BJ (cell line): Measurements from ENCODE around the gene GTSE1. TPM values are rescaled to one million over a fixed set of nuclear protein-coding genes. Genes with fewer than 3 reads are reported as not detected.

ENCODE experiments used
- CTCF ChIA-PET: fragments of 350-600 bp; formaldehyde crosslinking; extraction: SDS; loops from one replicate; lab custom pipeline; 2021; ENCODE audit warnings: antibody characterized with exemption, inconsistent platforms; lab: Yijun Ruan, JAX
- POLR2A ChIA-PET: fragments of 300-600 bp; sonication (Branson Sonifier 250); formaldehyde crosslinking; extraction: SDS; loops from one replicate; lab custom pipeline; 2021; ENCODE audit warnings: antibody characterized with exemption; lab: Charles Lee
- DNase-seq: peaks from one replicate; pipeline ENCODE4 v3.0.0-alpha.2; 2011; ENCODE audit warnings: low read depth
- H3K27me3 ChIP-seq: 2 replicates; pipeline ENCODE4 v1.6.0; 2011; ENCODE audit warnings: low read length; ENCODE audit not compliant: control insufficient read depth, insufficient read depth
- H3K36me3 ChIP-seq: 2 replicates; pipeline ENCODE4 v1.5.1; 2011; ENCODE audit warnings: low read length; ENCODE audit not compliant: control insufficient read depth, insufficient read depth
- H3K4me3 ChIP-seq: 2 replicates; pipeline ENCODE4 v1.5.1; 2011; ENCODE audit warnings: low read depth, mild to moderate bottlenecking, control low read depth, low read length
- CTCF ChIP-seq: IDR thresholded peaks from 2 replicates; pipeline ENCODE4 v1.5.1; 2011; ENCODE audit warnings: low read depth, mild to moderate bottlenecking, control low read depth, inconsistent platforms, low read length, moderate library complexity; ENCODE audit not compliant: insufficient read depth
- polyA plus RNA-seq: library from polyadenylated mRNA; depleted of rRNA; stranded (reverse); fragments of >200 nt; gene quantifications from 2 replicates; pipeline ENCODE4 v1.2.3, GENCODE V29; 2011

Gene GTSE1
- polyA plus RNA-seq, 1 experiment, result 12.2 TPM

GRCh38 chr22:46351131-46351735, 54.6 kb downstream of the GTSE1 start:
- no peak for DNase-seq
- no peak for TF ChIP-seq CTCF
- ChIA-PET CTCF (no interaction called here), POLR2A (no interaction called here)
- Histone ChIP-seq H3K36me3 (peaks cover 62% of the 10 kb centered on the region), H3K27me3 (no peaks in the 10 kb centered on the region), H3K4me3 (no peak overlapping the region)

- no peak overlapping the region for H3K4me3 ChIP-seq
- TF ChIP-seq CTCF, result no peak
- POLR2A ChIA-PET, result no interaction called here
- H3K27me3 ChIP-seq, result no peaks in the 10 kb centered on the region
- CTCF ChIA-PET, result no interaction called here
- DNase-seq, result no peak
- peaks cover 63% of the 10 kb centered on the region for H3K36me3 ChIP-seq
Observed at GRCh38 chr22:46351767-46352166, 55.1 kb downstream of the GTSE1 start.

- POLR2A ChIA-PET, result no interaction called here
- Histone ChIP-seq H3K27me3 (no peaks in the 10 kb centered on the region), H3K36me3 (peaks cover 68% of the 10 kb centered on the region), H3K4me3 (no peak overlapping the region)
- DNase-seq, result no peak
- CTCF ChIA-PET, result no interaction called here
- no peak for TF ChIP-seq CTCF
Observed at GRCh38 chr22:46352276-46352675, 55.6 kb downstream of the GTSE1 start.

GRCh38 chr22:46352691-46353386, 56.2 kb downstream of the GTSE1 start:
- H3K36me3 ChIP-seq, result peaks cover 66% of the 10 kb centered on the region
- TF ChIP-seq CTCF, result no peak
- H3K27me3 ChIP-seq, result no peaks in the 10 kb centered on the region
- CTCF ChIA-PET, result interaction anchor here (0.6 to 2.2 kb wide), 2 partner anchors 17 to 189 kb away, joined by 3 to 14 read pairs; partner anchors contain the start of gene TRMU
- no peak for DNase-seq
- POLR2A ChIA-PET, result no interaction called here
- no peak overlapping the region for H3K4me3 ChIP-seq

- POLR2A ChIA-PET, result no interaction called here
- CTCF ChIA-PET, result interaction anchor here (0.6 to 2.2 kb wide), 3 partner anchors 14 to 189 kb away, joined by 3 to 14 read pairs (median 5); partner anchors contain the start of gene TRMU
- peaks cover 60% of the 10 kb centered on the region for H3K36me3 ChIP-seq
- H3K27me3 ChIP-seq, result no peaks in the 10 kb centered on the region
- no peak overlapping the region for H3K4me3 ChIP-seq
- TF ChIP-seq CTCF, result no peak
- DNase-seq, result no peak
Observed at GRCh38 chr22:46353483-46354105, 56.9 kb downstream of the GTSE1 start.
